Left lung (tissue), 10 donors: ENCODE measurements around the gene SSH3. TPM values are rescaled to one million over a fixed set of nuclear protein-coding genes. Genes with fewer than 3 reads are reported as not detected.

ENCODE experiments used
- ATAC-seq: fragments of 200-7000 bp; cut with Tn5 transposase; one replicate; pipeline ENCODE4 v1.9.1; 2020; ENCODE audit warnings: moderate library complexity
- DNase-seq, 4 donors: peaks; one replicate each; pipeline ENCODE4 v3.0.0-alpha.2; 2013 to 2020
- H3K27ac ChIP-seq, 2 donors: fragments of 200-600 bp; sonication (generic) in 1 of 2; one replicate each; pipeline versions ENCODE4 v1.5.0 to v1.8.0; 2020 to 2021
- H3K27me3 ChIP-seq, 2 donors: fragments of 200-600 bp; sonication (generic) in 1 of 2; one replicate each; pipeline versions ENCODE4 v1.5.0 to v1.8.0; 2020 to 2021
- H3K36me3 ChIP-seq, 2 donors: fragments of 200-600 bp; sonication (generic) in 1 of 2; one replicate each; pipeline versions ENCODE4 v1.5.0 to v1.8.0; 2020 to 2021
- H3K4me1 ChIP-seq, 2 donors: fragments of 200-600 bp; one replicate each; pipeline ENCODE4 v1.8.0; 2021
- H3K4me3 ChIP-seq, 2 donors: fragments of 200-600 bp; sonication (generic) in 1 of 2; one replicate each; pipeline versions ENCODE4 v1.5.0 to v1.8.0; 2020 to 2021; ENCODE audit warnings: mild to moderate bottlenecking in 1 of 2
- H3K9me3 ChIP-seq, 2 donors: fragments of 200-600 bp; sonication (generic) in 1 of 2; one replicate each; pipeline versions ENCODE4 v1.5.0 to v1.8.0; 2020 to 2021
- CTCF ChIP-seq, 2 donors: fragments of 200-600 bp; sonication (generic) in 1 of 2; IDR thresholded peaks; one replicate each; pipeline versions ENCODE4 v1.5.0 to v1.8.0; 2021; ENCODE audit warnings: antibody characterized with exemption in 2 of 2
- intact Hi-C, 2 donors: fragments of 100-400 bp; cut with DNase I; formaldehyde crosslinking; loops; one replicate each; pipeline versions ENCODE4 v1.11.2 to v1.14.2; 2022
- polyA plus RNA-seq, 6 donors: library from polyadenylated mRNA; unstranded; fragments of 120-200 nt; gene quantifications; one replicate each; pipeline ENCODE4 v1.2.1, GENCODE V29; 2013; ENCODE audit not compliant: insufficient read length in 6 of 6
- total RNA-seq, 2 donors: library from RNA; stranded (reverse); fragmentation: NEBNext Ultra II Directional; extraction: Animal tissue kit (Norgen Biotek cat#: 25700); gene quantifications; one replicate each; pipeline ENCODE4 v1.2.1, GENCODE V29; 2021
- donor health status: DM: no; HTN: yes; CAD: no.
- donor health status: DM: no; HTN: no; CAD: no.

The SSH3 gene
- total and polyA plus RNA-seq, 8 donors = 23.0 to 44.9 (median 29.5) TPM

- Histone ChIP-seq H3K4me3 (peak overlapping the region in 1 of 2 donors; percentile 89), H3K4me1 (peaks cover 12 to 97% of the 10 kb centered on the region in 2 donors), H3K9me3 (no peaks in the 10 kb centered on the region), H3K36me3 (peaks cover 0 to 90% of the 10 kb centered on the region in 2 donors), H3K27me3 (no peaks in the 10 kb centered on the region), H3K27ac (peak overlapping the region; percentile 73 to 100)
- ATAC-seq (peak; percentile 27), DNase-seq (peak in 2 of 4 donors; percentile 68 to 79)
- no peak for TF ChIP-seq CTCF (IDR thresholded peaks at IDR 0.05)
- intact Hi-C loops = no loop called here
Observed at GRCh38 chr11:67283481-67283963, 19.8 kb upstream of the SSH3 start.

GRCh38 chr11:67284811-67285540, 18.4 kb upstream of the SSH3 start:
- no peak for TF ChIP-seq CTCF (IDR thresholded peaks at IDR 0.05)
- Histone ChIP-seq H3K36me3 (peaks cover 0 to 75% of the 10 kb centered on the region in 2 donors), H3K4me1 (peaks cover 11 to 88% of the 10 kb centered on the region in 2 donors), H3K9me3 (no peaks in the 10 kb centered on the region), H3K4me3 (peak overlapping the region in 1 of 2 donors; percentile 89), H3K27me3 (no peaks in the 10 kb centered on the region), H3K27ac (peak overlapping the region in 1 of 2 donors; percentile 100)
- intact Hi-C loops = no loop called here
- no peak for ATAC-seq
- DNase-seq = peak in 2 of 4 donors; percentile 36 to 86

- TF ChIP-seq CTCF (IDR thresholded peaks at IDR 0.05) = no peak
- H3K36me3 ChIP-seq = peaks cover 0 to 73% of the 10 kb centered on the region in 2 donors
- ATAC-seq = no peak
- no peaks in the 10 kb centered on the region for H3K27me3 ChIP-seq
- DNase-seq = peak in 2 of 4 donors; percentile 40 to 81
- H3K9me3 ChIP-seq = no peaks in the 10 kb centered on the region
- peak overlapping the region in 1 of 2 donors; percentile 89 for H3K4me3 ChIP-seq
- H3K4me1 ChIP-seq = peaks cover 11 to 88% of the 10 kb centered on the region in 2 donors
- intact Hi-C loops = no loop called here
- H3K27ac ChIP-seq = peak overlapping the region; percentile 92 to 100
Observed at GRCh38 chr11:67285541-67286498, 17.5 kb upstream of the SSH3 start.

GRCh38 chr11:67286621-67287333, 16.6 kb upstream of the SSH3 start:
- ATAC-seq (peak; percentile 1), DNase-seq (peak in 2 of 4 donors; percentile 73 to 91)

More at GRCh38 chr11:67286621-67287333, 16.6 kb upstream of the SSH3 start:
- Histone ChIP-seq H3K4me1 (peaks cover 11 to 88% of the 10 kb centered on the region in 2 donors), H3K27ac (peak overlapping the region; percentile 92 to 100), H3K27me3 (no peaks in the 10 kb centered on the region), H3K36me3 (peaks cover 0 to 73% of the 10 kb centered on the region in 2 donors), H3K4me3 (peak overlapping the region in 1 of 2 donors; percentile 89), H3K9me3 (no peaks in the 10 kb centered on the region)
- TF ChIP-seq CTCF (IDR thresholded peaks at IDR 0.05) = no peak
- intact Hi-C loops = no loop called here
